Activated CD8-positive, alpha-beta T cell treated with anti-CD3 and anti-CD28 coated beads for 36 hours (primary cell): ENCODE results near the gene MDGA2. TPM values are rescaled to one million over a fixed set of nuclear protein-coding genes. Genes with fewer than 3 reads are reported as not detected.

Source experiments
- ATAC-seq: fragments of 200-7000 bp; cut with Tn5 transposase; one replicate; pipeline ENCODE4 v1.10.0; 2021; ENCODE audit warnings: mild to moderate bottlenecking, moderate library complexity
- CTCF ChIA-PET: fragments of 350-600 bp; sonication (Branson Sonifier 250); formaldehyde crosslinking; loops from one replicate; lab custom pipeline; 2021; ENCODE audit warnings: antibody characterized with exemption; lab: Charles Lee
- POLR2A ChIA-PET: fragments of 350-600 bp; sonication (Branson Sonifier 250); formaldehyde crosslinking; loops from one replicate; lab custom pipeline; 2021; ENCODE audit warnings: antibody characterized with exemption; lab: Charles Lee
- DNase-seq: peaks from one replicate; pipeline ENCODE4 v3.0.0-alpha.2; 2020
- H3K27ac Mint-ChIP-seq: one replicate; pipeline ENCODE4 v1.8.0; 2021; ENCODE audit warnings: mild to moderate bottlenecking, mixed read lengths
- H3K27me3 Mint-ChIP-seq: one replicate; pipeline ENCODE4 v1.8.0; 2021; ENCODE audit warnings: mixed read lengths
- H3K36me3 Mint-ChIP-seq: one replicate; pipeline ENCODE4 v1.8.0; 2021; ENCODE audit warnings: low read depth, mixed read lengths
- H3K4me1 Mint-ChIP-seq: one replicate; pipeline ENCODE4 v1.8.0; 2021; ENCODE audit warnings: low read depth, mixed read lengths
- H3K4me3 Mint-ChIP-seq: one replicate; pipeline ENCODE4 v1.8.0; 2021; ENCODE audit warnings: mild to moderate bottlenecking, moderate library complexity, mixed read lengths
- H3K9me3 Mint-ChIP-seq: one replicate; pipeline ENCODE4 v1.8.0; 2021; ENCODE audit warnings: mixed read lengths
- CTCF ChIP-seq: fragments of 200-600 bp; IDR thresholded peaks from one replicate; pipeline ENCODE4 v1.8.0; 2022; ENCODE audit warnings: antibody characterized with exemption, mild to moderate bottlenecking
- intact Hi-C: fragments of 100-400 bp; cut with micrococcal nuclease; formaldehyde crosslinking; loops from one replicate; pipeline ENCODE4 v1.10.0; 2022
- total RNA-seq, 2 experiments: library from RNA; stranded (reverse); gene quantifications; one replicate each; pipeline ENCODE4 v1.2.3, GENCODE V29; 2021

The MDGA2 gene
- total RNA-seq, 2 experiments from 2014 or later: not detected

GRCh38 chr14:47483449-47483848 is 192.0 kb downstream of the MDGA2 start:
- intact Hi-C loops: no loop called here
- ChIA-PET POLR2A (no interaction called here), CTCF (no interaction called here)
- ATAC-seq: no peak
- no peak for TF ChIP-seq CTCF
- H3K4me3 Mint-ChIP-seq: no peak overlapping the region
- H3K36me3 Mint-ChIP-seq: no peaks in the 10 kb centered on the region
- H3K27me3 Mint-ChIP-seq: no peaks in the 10 kb centered on the region
- DNase-seq: no peak
- peaks cover 4% of the 10 kb centered on the region for H3K9me3 Mint-ChIP-seq
- no peak overlapping the region for H3K27ac Mint-ChIP-seq
- H3K4me1 Mint-ChIP-seq: no peaks in the 10 kb centered on the region

GRCh38 chr14:47471075-47471474 is 204.3 kb downstream of the MDGA2 start:
- TF ChIP-seq CTCF: no peak
- Mint-ChIP-seq H3K9me3 (peaks cover 3% of the 10 kb centered on the region), H3K36me3 (no peaks in the 10 kb centered on the region), H3K27me3 (no peaks in the 10 kb centered on the region), H3K4me3 (no peak overlapping the region), H3K4me1 (no peaks in the 10 kb centered on the region), H3K27ac (no peak overlapping the region)
- ChIA-PET CTCF (no interaction called here), POLR2A (no interaction called here)
- intact Hi-C loops: no loop called here
- no peak for ATAC-seq
- DNase-seq: no peak

GRCh38 chr14:47466916-47467315 is 208.5 kb downstream of the MDGA2 start:
- POLR2A ChIA-PET: no interaction called here
- no peak overlapping the region for H3K4me3 Mint-ChIP-seq
- CTCF ChIA-PET: no interaction called here
- no peaks in the 10 kb centered on the region for H3K27me3 Mint-ChIP-seq
- H3K9me3 Mint-ChIP-seq: peaks cover 5% of the 10 kb centered on the region
- ATAC-seq: no peak
- no peak for DNase-seq
- H3K4me1 Mint-ChIP-seq: no peaks in the 10 kb centered on the region
- no peak for TF ChIP-seq CTCF
- intact Hi-C loops: no loop called here
- no peaks in the 10 kb centered on the region for H3K36me3 Mint-ChIP-seq
- H3K27ac Mint-ChIP-seq: no peak overlapping the region

- ATAC-seq (no peak), DNase-seq (no peak)
- TF ChIP-seq CTCF: no peak
- ChIA-PET POLR2A (no interaction called here), CTCF (no interaction called here)
- Mint-ChIP-seq H3K27ac (no peak overlapping the region), H3K36me3 (no peaks in the 10 kb centered on the region), H3K4me1 (no peaks in the 10 kb centered on the region), H3K27me3 (no peaks in the 10 kb centered on the region), H3K4me3 (no peak overlapping the region), H3K9me3 (no peaks in the 10 kb centered on the region)
- intact Hi-C loops: no loop called here
Observed at GRCh38 chr14:47454025-47454424, 221.4 kb downstream of the MDGA2 start.

GRCh38 chr14:47447076-47447475 is 228.3 kb downstream of the MDGA2 start:
- H3K4me1 Mint-ChIP-seq: no peaks in the 10 kb centered on the region
- no peak for TF ChIP-seq CTCF
- no peak overlapping the region for H3K4me3 Mint-ChIP-seq
- no peak overlapping the region for H3K27ac Mint-ChIP-seq
- intact Hi-C loops: no loop called here
- H3K27me3 Mint-ChIP-seq: no peaks in the 10 kb centered on the region
- ATAC-seq (no peak), DNase-seq (no peak)
- H3K36me3 Mint-ChIP-seq: no peaks in the 10 kb centered on the region
- ChIA-PET POLR2A (no interaction called here), CTCF (no interaction called here)
- no peaks in the 10 kb centered on the region for H3K9me3 Mint-ChIP-seq
